ENCODE measurements around the gene TTC9. TPM values are rescaled to one million over a fixed set of nuclear protein-coding genes. Genes with fewer than 3 reads are reported as not detected.

Gene TTC9
- total and polyA plus RNA-seq, 9 of the 15 experiments (the other 6 are each of a cell fraction or from before 2014, with no cell fraction given): 0.07 TPM; not detected in 8

- no peak for TF ChIP-seq GMEB1 (CRISPR knock-in tag; IDR thresholded peaks at IDR 0.05)
- TF ChIP-seq ZNF79 (CRISPR knock-in tag; IDR thresholded peaks at IDR 0.05; ENCODE audit: low read depth): no peak
- no peak for TF ChIP-seq NKRF (IDR thresholded peaks at IDR 0.05; ENCODE audit: borderline replicate concordance)
- TF ChIP-seq BRF2 (IDR thresholded peaks at IDR 0.05; ENCODE audit: borderline replicate concordance, insufficient read depth, insufficient read length): no peak
- no peak for TF ChIP-seq PRPF4 (IDR thresholded peaks at IDR 0.05; ENCODE audit: insufficient read depth, low read depth, low read length, poor library complexity, severe bottlenecking)
- TF ChIP-seq HEY1 (CRISPR knock-in tag; IDR thresholded peaks at IDR 0.05; ENCODE audit: borderline replicate concordance): no peak
- no peak for TF ChIP-seq CHD2 (IDR thresholded peaks at IDR 0.05; ENCODE audit: low read depth, low read length)
- no peak for TF ChIP-seq EWSR1 (IDR thresholded peaks at IDR 0.05; ENCODE audit: borderline replicate concordance, low read depth, partially characterized antibody)
- no peak for TF ChIP-seq SMAD3 (CRISPR knock-in tag; conservative IDR thresholded peaks at IDR 0.05)
- TF ChIP-seq ZNF274 (IDR thresholded peaks at IDR 0.05; ENCODE audit: borderline replicate concordance, low read depth, low read length): no peak
- TF ChIP-seq ZNF384 (IDR thresholded peaks at IDR 0.05; ENCODE audit: low read depth, low read length): no peak
- TF ChIP-seq REST (IDR thresholded peaks at IDR 0.05; ENCODE audit: borderline replicate concordance): no peak
- no peak for TF ChIP-seq REST (CRISPR knock-in tag; IDR thresholded peaks at IDR 0.05; ENCODE audit: low read depth)
- no peak for TF ChIP-seq BMI1 (IDR thresholded peaks at IDR 0.05; ENCODE audit: low read length)
Observed at GRCh38 chr14:70700955-70701585, 59.4 kb downstream of the TTC9 start (continued).
